ENCODE data around the gene TTYH1.

TTYH1 gene

GRCh38 chr19:54456423-54457373 lies 41.4 kb downstream of the TTYH1 start:
- Mint-ChIP-seq H3K36me3 (peaks cover 14% of the 10 kb centered on the region), H3K27me3 (no peaks in the 10 kb centered on the region), H3K4me3 (no peak overlapping the region), H3K4me1 (peaks cover 21% of the 10 kb centered on the region), H3K9me3 (no peaks in the 10 kb centered on the region), H3K27ac (peak overlapping the region; percentile 23)

- Mint-ChIP-seq H3K4me3 (no peak overlapping the region), H3K27me3 (no peaks in the 10 kb centered on the region), H3K27ac (no peak overlapping the region), H3K4me1 (peaks cover 20% of the 10 kb centered on the region), H3K36me3 (peaks cover 13% of the 10 kb centered on the region), H3K9me3 (no peaks in the 10 kb centered on the region)
Observed at GRCh38 chr19:54457773-54458647, 42.7 kb downstream of the TTYH1 start.

- Mint-ChIP-seq H3K9me3 (no peaks in the 10 kb centered on the region), H3K36me3 (peaks cover 11% of the 10 kb centered on the region), H3K4me3 (no peak overlapping the region), H3K27ac (peak overlapping the region; percentile 30), H3K4me1 (peaks cover 18% of the 10 kb centered on the region), H3K27me3 (no peaks in the 10 kb centered on the region)
Observed at GRCh38 chr19:54458648-54459281, 43.5 kb downstream of the TTYH1 start.

- Mint-ChIP-seq H3K27ac (peak overlapping the region; percentile 90), H3K36me3 (peaks cover 11% of the 10 kb centered on the region), H3K4me3 (peak overlapping the region; percentile 47)
Observed at GRCh38 chr19:54459282-54460229, 44.3 kb downstream of the TTYH1 start.

GRCh38 chr19:54460230-54461005 lies 45.2 kb downstream of the TTYH1 start:
- H3K36me3 Mint-ChIP-seq, result peaks cover 10% of the 10 kb centered on the region
- peaks cover 25% of the 10 kb centered on the region for H3K4me1 Mint-ChIP-seq
- H3K27me3 Mint-ChIP-seq, result no peaks in the 10 kb centered on the region
- no peaks in the 10 kb centered on the region for H3K9me3 Mint-ChIP-seq
- H3K4me3 Mint-ChIP-seq, result no peak overlapping the region
- H3K27ac Mint-ChIP-seq, result peak overlapping the region; percentile 17

More at GRCh38 chr19:54459282-54460229, 44.3 kb downstream of the TTYH1 start:
- H3K4me1 Mint-ChIP-seq, result peaks cover 25% of the 10 kb centered on the region
- H3K27me3 Mint-ChIP-seq, result no peaks in the 10 kb centered on the region
- H3K9me3 Mint-ChIP-seq, result no peaks in the 10 kb centered on the region

GRCh38 chr19:54461210-54461609 lies 45.9 kb downstream of the TTYH1 start:
- H3K36me3 Mint-ChIP-seq, result peaks cover 8% of the 10 kb centered on the region
- peak overlapping the region; percentile 17 for H3K27ac Mint-ChIP-seq
- peaks cover 25% of the 10 kb centered on the region for H3K4me1 Mint-ChIP-seq
- no peaks in the 10 kb centered on the region for H3K27me3 Mint-ChIP-seq
- no peaks in the 10 kb centered on the region for H3K9me3 Mint-ChIP-seq
- H3K4me3 Mint-ChIP-seq, result peak overlapping the region; percentile 72

DNA sequence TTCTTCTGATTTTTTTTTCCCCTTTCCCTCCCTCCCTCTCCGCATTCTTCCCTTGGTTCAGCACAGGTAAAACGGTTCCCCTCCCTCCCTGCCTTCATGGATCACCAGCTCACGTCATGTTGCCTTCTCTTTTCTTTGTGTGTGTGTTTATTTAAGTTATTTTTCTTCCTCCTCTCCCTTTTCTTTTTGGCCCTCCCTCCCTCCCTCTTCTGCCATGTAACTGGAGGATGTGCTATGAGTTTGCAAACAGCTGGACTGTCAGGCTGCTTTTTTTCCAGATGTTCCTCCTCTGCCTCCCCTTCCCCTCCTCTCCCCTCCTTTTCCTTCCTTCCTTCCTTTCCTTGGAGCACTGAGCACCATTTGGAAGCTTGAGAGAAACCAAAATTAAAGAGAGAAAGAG lies 46.3 kb downstream of the TTYH1 start:
- Mint-ChIP-seq H3K27me3 (no peaks in the 10 kb centered on the region), H3K27ac (peak overlapping the region; percentile 30), H3K4me1 (peaks cover 25% of the 10 kb centered on the region), H3K4me3 (peak overlapping the region; percentile 72), H3K9me3 (no peaks in the 10 kb centered on the region), H3K36me3 (peaks cover 7% of the 10 kb centered on the region)

- Mint-ChIP-seq H3K4me3 (peak overlapping the region; percentile 72), H3K9me3 (no peaks in the 10 kb centered on the region), H3K4me1 (peaks cover 25% of the 10 kb centered on the region), H3K27ac (peak overlapping the region; percentile 30), H3K36me3 (peaks cover 7% of the 10 kb centered on the region), H3K27me3 (no peaks in the 10 kb centered on the region)
Observed at GRCh38 chr19:54462047-54462654, 46.9 kb downstream of the TTYH1 start.

DNA sequence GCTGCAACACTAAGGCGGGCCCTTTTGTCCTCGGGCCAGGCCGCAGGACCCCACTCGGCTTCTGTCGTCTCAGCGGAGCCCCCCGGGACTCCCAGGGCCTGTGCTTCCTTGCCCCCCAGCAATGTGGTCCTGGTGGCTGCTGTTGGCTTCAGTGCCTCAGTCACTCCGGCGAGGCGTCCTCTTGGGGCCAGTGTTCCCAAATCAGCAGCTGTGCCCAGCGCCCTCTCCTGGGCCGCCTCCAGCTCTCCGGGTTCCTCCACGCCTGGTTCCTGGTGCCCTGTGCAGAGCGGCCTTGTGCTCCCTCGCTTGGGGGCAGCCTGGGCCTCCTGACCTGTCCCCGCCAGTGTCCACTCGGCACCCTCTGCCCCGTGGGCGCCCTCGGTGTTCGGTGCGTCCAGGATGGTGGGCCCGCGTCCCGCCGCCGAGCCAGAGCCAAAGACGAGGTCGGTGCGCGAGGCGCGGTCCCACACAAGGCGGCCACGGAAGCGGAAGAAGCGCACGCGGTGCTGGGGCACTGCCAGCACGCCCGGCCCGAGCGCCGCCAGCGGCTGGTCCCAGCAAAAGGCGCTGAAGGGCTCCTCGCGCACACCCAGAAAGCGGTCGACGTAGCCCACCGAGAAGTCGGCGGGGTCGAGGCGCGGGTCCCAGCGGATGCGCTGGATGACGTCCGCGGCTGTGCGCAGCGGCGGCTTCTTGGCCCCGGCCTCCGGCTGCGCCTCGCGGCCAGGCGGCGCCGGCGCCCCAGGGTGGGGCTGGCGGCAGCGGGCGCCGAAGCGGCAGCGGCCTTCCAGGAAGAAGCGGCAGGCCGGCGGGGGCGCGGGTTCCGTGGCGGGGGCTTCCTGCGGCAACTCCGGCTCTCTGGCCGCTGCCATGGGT lies 47.6 kb downstream of the TTYH1 start:
- no peak overlapping the region for H3K27ac Mint-ChIP-seq
- no peaks in the 10 kb centered on the region for H3K9me3 Mint-ChIP-seq
- H3K4me3 Mint-ChIP-seq, result peak overlapping the region; percentile 72
- peaks cover 25% of the 10 kb centered on the region for H3K4me1 Mint-ChIP-seq
- peaks cover 7% of the 10 kb centered on the region for H3K36me3 Mint-ChIP-seq
- H3K27me3 Mint-ChIP-seq, result no peaks in the 10 kb centered on the region

DNA sequence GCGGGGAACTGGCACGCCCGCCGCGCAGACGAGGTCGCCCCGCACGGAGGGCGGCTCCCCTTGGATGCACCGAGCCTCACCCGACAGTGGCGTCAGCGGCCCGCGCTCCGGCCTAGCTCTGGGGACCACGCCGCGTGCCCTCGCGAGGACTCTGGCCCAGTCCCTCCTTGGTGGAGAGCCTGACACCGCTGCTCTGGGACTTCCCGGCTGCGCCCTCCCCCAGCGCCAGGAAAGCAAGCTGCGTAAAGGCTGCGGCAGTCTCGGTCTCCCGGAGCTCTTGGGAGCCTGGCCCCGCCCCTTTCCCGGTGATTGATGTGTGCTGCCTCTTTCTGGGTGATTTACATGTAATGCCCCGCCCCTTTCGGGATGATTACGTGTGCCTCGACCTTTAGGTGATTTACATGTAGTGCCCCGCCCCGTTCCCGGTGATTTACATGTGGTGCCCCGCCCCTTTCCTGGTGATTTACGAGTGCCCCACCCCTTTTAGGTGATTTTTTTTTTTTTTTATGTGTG lies 48.3 kb downstream of the TTYH1 start, which contains the start of gene LENG9:
Gene LENG9, minus strand, starts transcription at position 248 of the 513 bp plus-strand sequence. CDS start 252 bp downstream, outside the sequence.
- H3K36me3 Mint-ChIP-seq, result peaks cover 6% of the 10 kb centered on the region
- peaks cover 24% of the 10 kb centered on the region for H3K4me1 Mint-ChIP-seq
- no peaks in the 10 kb centered on the region for H3K27me3 Mint-ChIP-seq
- H3K9me3 Mint-ChIP-seq, result no peaks in the 10 kb centered on the region
- peak within 1 kb of the TSS; percentile 83 for H3K4me3 Mint-ChIP-seq
- H3K27ac Mint-ChIP-seq, result peak within 1 kb of the TSS; percentile 88

GRCh38 chr19:54464044-54464629 lies 48.9 kb downstream of the TTYH1 start:
- Mint-ChIP-seq H3K4me3 (peak overlapping the region; percentile 83), H3K36me3 (peaks cover 3% of the 10 kb centered on the region), H3K4me1 (peaks cover 18% of the 10 kb centered on the region), H3K27ac (peak overlapping the region; percentile 88), H3K27me3 (no peaks in the 10 kb centered on the region), H3K9me3 (no peaks in the 10 kb centered on the region)

Measured in activated naive CD4-positive, alpha-beta T cell treated with anti-CD3 and anti-CD28 coated beads, Interleukin-2, amount 50 U/mL, for 24 hours (primary cell).